GM13976 (cell line): ENCODE data around the gene HOXB7.

Experiments used
- DNase-seq: peaks from one replicate; pipeline ENCODE4 v3.0.0; 2012; ENCODE audit warnings: low spot score
- in situ Hi-C: fragments of 300-500 bp; cut with MboI; formaldehyde crosslinking; loops from one replicate; pipeline ENCODE4 v1.12.0; 2022; ENCODE audit warnings: low sequenced_read_pairs, mixed read lengths, inconsistent platforms; ENCODE audit not compliant: unreplicated experiment
- TF ChIP-seq, protein P1 (sequence below): IDR thresholded peaks from 2 replicates; pipeline ENCODE4 v1.5.1; 2012; ENCODE audit warnings: borderline replicate concordance, mild to moderate bottlenecking; ENCODE audit not compliant: insufficient read depth; ENCODE audit errors: extremely low read depth, missing control alignments, control extremely low read depth

The HOXB7 gene

DNA sequence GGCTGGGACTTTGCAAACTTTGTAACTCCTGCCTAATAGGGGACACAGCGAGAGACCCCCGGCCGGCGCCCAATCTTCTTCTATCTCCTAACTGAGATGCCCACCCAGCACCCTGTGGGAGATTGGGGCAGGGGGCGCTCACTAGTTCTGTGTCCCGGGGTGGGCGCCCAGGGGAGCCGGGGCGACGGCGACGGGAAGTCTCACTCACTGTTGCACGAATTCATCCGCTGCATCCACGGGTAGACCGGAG is 13.4 kb downstream of the HOXB7 start:
- TF ChIP-seq, protein P1, sequence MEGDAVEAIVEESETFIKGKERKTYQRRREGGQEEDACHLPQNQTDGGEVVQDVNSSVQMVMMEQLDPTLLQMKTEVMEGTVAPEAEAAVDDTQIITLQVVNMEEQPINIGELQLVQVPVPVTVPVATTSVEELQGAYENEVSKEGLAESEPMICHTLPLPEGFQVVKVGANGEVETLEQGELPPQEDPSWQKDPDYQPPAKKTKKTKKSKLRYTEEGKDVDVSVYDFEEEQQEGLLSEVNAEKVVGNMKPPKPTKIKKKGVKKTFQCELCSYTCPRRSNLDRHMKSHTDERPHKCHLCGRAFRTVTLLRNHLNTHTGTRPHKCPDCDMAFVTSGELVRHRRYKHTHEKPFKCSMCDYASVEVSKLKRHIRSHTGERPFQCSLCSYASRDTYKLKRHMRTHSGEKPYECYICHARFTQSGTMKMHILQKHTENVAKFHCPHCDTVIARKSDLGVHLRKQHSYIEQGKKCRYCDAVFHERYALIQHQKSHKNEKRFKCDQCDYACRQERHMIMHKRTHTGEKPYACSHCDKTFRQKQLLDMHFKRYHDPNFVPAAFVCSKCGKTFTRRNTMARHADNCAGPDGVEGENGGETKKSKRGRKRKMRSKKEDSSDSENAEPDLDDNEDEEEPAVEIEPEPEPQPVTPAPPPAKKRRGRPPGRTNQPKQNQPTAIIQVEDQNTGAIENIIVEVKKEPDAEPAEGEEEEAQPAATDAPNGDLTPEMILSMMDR = no peak
- in situ Hi-C loops = no loop called here
- no peak for DNase-seq

DNA sequence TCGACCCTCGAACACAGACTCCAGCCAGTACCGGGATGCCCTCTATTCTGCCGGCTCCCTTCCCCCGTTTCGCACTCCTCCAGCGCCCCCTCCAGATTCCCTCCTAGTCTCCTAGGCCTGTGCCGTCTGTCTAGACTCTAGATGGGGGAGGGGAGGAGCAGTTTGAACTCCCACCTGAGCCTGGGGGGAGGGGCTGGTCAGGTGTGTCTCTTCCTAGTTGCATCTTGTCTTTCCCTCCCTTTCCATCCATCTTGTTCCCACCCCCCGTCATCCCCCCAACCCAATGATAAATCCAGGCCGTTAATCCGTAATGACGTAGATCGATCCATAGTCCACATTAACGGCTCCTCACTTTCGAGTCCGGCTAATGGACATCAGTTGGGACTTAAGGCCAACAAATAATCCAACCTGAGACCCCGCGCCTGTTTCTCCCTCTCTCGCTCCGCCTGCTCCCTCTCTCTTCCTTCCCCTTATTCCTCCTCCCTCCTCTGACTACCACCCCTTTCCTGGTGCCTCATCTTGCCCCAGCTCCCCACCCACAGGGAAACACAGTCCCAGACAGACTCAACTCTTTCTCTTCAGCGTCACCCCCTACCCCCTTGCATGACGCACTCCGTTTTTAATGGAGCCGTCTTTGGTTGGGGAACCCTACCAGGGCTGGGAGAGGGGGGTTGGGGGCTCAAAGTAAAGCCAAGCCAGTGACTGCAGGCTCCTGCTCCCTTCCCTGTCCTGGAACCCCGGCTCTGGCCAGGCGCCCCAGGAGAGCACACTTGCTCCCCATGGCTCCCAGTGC is 13.9 kb downstream of the HOXB7 start:
- TF ChIP-seq, protein P1 = no peak
- DNase-seq = no peak
- in situ Hi-C loops = no loop called here

DNA sequence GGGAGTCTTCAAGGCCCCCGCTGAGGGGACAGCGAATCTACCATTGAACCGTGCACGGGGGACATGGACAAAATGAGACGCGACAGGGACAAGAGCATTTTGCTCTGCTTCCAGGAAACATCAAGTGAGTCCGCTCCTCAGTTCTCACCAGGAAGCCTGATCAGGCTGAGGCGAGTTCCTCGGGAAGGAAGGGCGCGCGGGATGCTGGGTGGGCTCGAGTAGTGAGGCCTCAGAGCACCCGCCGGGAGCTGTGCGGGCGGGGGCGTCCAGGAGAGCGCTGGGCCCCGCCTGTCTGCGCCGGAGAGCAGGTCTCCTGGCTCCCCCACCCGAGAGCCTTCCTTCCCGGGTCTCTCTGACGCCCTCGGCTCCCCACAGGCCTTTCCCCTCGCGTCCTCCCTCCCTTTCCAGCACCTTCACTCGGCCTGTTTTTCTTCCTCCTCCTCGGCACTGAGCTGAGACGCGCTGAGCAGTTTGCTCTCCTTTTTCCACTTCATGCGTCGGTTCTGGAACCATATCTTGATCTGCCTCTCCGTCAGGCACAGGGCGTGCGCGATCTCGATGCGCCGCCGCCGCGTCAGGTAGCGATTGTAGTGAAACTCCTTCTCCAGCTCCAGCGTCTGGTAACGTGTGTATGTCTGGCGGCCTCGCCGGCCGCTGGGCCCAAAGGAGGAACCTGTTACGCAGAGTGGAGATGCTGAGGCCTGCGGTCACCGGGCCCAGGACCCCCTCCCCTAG is 14.7 kb downstream of the HOXB7 start:
- TF ChIP-seq, protein P1 = no peak
- DNase-seq = no peak
- in situ Hi-C loops = no loop called here

DNA sequence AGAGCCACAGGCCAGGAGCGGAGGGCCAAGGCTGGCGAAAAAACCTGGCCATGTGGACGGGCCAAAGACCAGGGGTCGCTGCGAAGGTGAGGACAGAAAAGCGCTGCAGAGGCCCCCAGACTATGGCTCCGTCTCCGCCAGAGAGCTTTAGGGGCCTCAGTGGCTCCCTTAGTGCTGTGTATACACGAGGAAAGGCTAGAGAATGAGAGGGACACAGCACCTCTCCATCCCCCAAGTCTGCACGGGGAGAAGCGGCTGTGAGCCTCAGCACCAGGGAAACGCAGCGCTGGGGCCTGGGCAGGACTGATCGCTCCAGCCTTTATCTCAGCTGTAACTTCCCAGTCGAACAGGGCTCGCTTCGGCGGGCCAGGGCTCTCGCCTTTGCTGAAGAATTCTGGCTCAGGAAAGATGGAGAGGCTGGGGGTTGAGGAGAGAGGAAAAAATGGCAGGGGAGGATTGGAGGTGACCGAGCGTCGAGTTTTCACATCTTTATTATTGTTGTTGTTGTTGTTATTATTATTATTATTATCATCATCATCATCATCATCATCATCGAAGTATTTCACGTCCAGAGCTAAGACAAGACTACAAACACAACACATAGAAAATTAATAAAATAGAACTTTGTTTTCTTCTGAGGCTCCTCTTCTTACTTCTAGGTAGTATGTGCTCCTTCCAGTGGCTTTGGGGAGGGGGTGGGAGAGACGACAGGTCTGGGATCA is 15.4 kb downstream of the HOXB7 start:
- no peak for DNase-seq
- in situ Hi-C loops = no loop called here
- TF ChIP-seq, protein P1 = no peak

DNA sequence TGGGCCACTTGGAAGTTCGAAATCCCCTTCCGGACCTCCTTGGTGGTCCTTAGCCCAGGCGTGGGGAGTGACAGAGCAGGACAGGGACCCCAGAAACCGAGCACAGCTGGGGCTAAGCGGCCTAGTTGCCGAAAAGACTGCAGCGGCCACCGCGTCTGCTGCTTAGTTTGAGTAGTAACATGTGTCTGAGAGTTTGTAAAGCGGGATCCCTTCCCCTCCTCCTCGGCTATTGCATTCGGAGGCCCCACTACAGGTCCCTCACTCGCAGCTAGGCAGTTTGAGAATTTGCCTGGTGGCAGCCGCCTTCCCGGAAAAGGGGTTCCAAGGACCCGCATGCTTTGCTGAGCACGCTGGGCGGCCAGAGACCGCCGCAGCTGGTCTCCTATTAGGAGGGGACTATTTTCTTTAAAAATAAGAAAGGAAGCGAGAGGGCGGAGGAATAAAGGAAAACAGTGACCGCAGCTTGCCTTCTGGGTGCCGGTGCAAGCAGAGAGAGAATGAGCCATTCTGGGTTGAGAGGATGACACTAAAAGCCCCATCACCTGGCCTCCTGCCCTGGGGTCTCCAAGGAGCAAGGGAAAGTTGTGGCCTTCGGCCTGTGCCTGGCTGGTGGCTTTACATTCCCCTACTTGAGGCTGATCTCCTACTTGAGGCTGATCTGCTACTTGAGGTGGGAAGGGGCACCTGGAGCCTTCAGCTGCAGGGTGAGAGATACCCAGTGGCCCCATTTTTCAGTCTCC is 16.1 kb downstream of the HOXB7 start:
- TF ChIP-seq, protein P1 = no peak
- DNase-seq = no peak
- in situ Hi-C loops = no loop called here
